ENCODE results near the gene APAF1.

Gene APAF1

GRCh38 chr12:98758331-98758730 is 113.2 kb downstream of the APAF1 start:
- DNase-seq (ENCODE audit: low spot score), result no peak

- DNase-seq (ENCODE audit: low spot score), result no peak
Observed at GRCh38 chr12:98763656-98764055, 118.6 kb downstream of the APAF1 start.

- no peak for DNase-seq (ENCODE audit: low spot score)
Observed at GRCh38 chr12:98767248-98767647, 122.2 kb downstream of the APAF1 start.

- DNase-seq (ENCODE audit: low spot score), result no peak
Observed at GRCh38 chr12:98769068-98769467, 124.0 kb downstream of the APAF1 start.

GRCh38 chr12:98770230-98770629 is 125.1 kb downstream of the APAF1 start:
- DNase-seq (ENCODE audit: low spot score), result no peak

- DNase-seq (ENCODE audit: low spot score), result no peak
Observed at GRCh38 chr12:98771811-98772752, 127.0 kb downstream of the APAF1 start.

- DNase-seq (ENCODE audit: low spot score), result no peak
Observed at GRCh38 chr12:98772818-98773217, 127.7 kb downstream of the APAF1 start.

- DNase-seq (ENCODE audit: low spot score), result no peak
Observed at GRCh38 chr12:98780261-98780660, 135.2 kb downstream of the APAF1 start.

GRCh38 chr12:98783420-98783819 is 138.3 kb downstream of the APAF1 start:
- DNase-seq (ENCODE audit: low spot score), result no peak

All from iPS-NIHi11 (cell line).